ENCODE data around the gene DNM2. TPM values are rescaled to one million over a fixed set of nuclear protein-coding genes. Genes with fewer than 3 reads are reported as not detected.

Gene DNM2
- total and polyA plus RNA-seq, 8 donors, result 77.8 to 541 (median 277) TPM

DNA sequence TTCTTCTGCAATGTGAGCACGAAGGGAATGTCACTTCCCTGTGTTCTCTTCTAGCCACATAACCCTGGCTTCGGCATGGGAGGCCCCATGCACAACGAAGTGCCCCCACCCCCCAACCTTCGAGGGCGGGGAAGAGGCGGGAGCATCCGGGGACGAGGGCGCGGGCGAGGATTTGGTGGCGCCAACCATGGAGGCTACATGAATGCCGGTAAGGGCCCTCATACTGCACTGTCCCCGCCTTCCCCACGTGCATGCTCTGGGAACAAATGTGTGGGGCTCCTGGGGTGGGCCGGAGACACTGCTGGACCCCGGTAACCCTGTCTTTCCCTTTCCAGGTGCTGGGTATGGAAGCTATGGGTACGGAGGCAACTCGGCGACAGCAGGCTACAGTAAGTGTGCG, 34.3 kb upstream of the DNM2 start:
- H3K4me3 ChIP-seq, result no peak overlapping the region
- H3K9me3 ChIP-seq, result no peaks in the 10 kb centered on the region
- H3K4me1 ChIP-seq, result no peaks in the 10 kb centered on the region
- H3K36me3 ChIP-seq, result peaks cover 97 to 100% (median 99%) of the 10 kb centered on the region in 4 donors
- H3K27ac ChIP-seq, result no peak overlapping the region
- DNase-seq, result no peak
- TF ChIP-seq POLR2A (IDR thresholded peaks at IDR 0.05) (no peak), EP300 (IDR thresholded peaks at IDR 0.05) (no peak), POLR2AphosphoS5 (IDR thresholded peaks at IDR 0.05) (no peak)
- TF ChIP-seq, protein P1, sequence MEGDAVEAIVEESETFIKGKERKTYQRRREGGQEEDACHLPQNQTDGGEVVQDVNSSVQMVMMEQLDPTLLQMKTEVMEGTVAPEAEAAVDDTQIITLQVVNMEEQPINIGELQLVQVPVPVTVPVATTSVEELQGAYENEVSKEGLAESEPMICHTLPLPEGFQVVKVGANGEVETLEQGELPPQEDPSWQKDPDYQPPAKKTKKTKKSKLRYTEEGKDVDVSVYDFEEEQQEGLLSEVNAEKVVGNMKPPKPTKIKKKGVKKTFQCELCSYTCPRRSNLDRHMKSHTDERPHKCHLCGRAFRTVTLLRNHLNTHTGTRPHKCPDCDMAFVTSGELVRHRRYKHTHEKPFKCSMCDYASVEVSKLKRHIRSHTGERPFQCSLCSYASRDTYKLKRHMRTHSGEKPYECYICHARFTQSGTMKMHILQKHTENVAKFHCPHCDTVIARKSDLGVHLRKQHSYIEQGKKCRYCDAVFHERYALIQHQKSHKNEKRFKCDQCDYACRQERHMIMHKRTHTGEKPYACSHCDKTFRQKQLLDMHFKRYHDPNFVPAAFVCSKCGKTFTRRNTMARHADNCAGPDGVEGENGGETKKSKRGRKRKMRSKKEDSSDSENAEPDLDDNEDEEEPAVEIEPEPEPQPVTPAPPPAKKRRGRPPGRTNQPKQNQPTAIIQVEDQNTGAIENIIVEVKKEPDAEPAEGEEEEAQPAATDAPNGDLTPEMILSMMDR (IDR thresholded peaks at IDR 0.05), result no peak
- H3K27me3 ChIP-seq, result no peaks in the 10 kb centered on the region
- intact Hi-C loops (cut with DNase I; ENCODE audit: low total_unique reads), result no loop called here
- WGBS, 5 donors, result 84 to 91% (median 88%) methylated on average over 21 of the region's 21 CpGs

DNA sequence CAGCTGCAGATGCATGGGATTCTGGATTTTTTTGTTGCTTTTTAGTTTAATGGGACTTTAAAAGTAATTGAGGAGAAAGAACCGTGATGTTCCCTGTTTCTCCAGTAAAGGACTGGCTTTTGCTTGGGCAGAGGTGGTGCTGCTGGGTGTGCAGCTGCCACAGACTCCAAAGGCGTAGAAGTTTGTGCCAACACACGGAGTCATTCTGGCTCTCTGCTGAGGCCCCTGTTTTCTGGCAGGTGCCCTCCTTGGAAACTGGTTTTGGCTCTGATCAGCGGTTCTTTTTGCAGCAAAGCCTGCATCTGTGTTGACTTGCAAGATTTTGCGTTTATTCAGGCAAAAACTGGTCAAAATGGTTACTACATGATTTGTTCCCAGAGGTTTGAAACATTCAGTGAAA, 32.7 kb upstream of the DNM2 start:
- TF ChIP-seq POLR2AphosphoS5 (IDR thresholded peaks at IDR 0.05) (no peak), POLR2A (IDR thresholded peaks at IDR 0.05) (no peak), EP300 (IDR thresholded peaks at IDR 0.05) (no peak)
- TF ChIP-seq, protein P1 (IDR thresholded peaks at IDR 0.05), result no peak

DNA sequence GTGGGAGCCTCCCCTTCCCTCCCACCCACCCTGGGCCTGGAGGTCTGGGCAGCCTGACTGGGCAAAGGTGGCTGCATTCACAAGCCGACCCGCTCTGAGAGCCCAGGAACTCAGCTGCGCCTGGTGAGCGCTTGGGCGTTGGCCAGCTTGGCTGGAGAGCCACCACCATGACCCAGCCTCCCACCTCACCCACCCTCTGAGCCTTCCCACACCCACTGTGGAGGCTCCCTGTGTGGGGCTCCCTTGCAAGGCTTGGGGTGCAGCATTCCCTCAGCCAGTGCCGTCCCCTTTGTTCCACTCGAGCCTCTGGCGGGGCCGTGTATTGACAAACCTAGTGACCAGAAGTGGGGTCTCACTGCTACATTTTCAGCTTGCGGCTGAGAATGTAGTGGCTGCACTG, 31.7 kb upstream of the DNM2 start:
- no peaks in the 10 kb centered on the region for H3K9me3 ChIP-seq
- peaks cover 0 to 7% (median 0%) of the 10 kb centered on the region in 4 donors for H3K4me1 ChIP-seq
- no peak for DNase-seq
- 84 to 96% (median 87%) methylated on average over 3 to 10 of the region's 10 CpGs for WGBS, 5 donors
- no peak overlapping the region for H3K4me3 ChIP-seq
- intact Hi-C loops (cut with DNase I; ENCODE audit: low total_unique reads), result no loop called here
- no peak for TF ChIP-seq EP300 (IDR thresholded peaks at IDR 0.05)
- no peak for TF ChIP-seq POLR2AphosphoS5 (IDR thresholded peaks at IDR 0.05)
- TF ChIP-seq POLR2A (IDR thresholded peaks at IDR 0.05), result no peak
- TF ChIP-seq, protein P1 (IDR thresholded peaks at IDR 0.05), result no peak
- H3K36me3 ChIP-seq, result peaks cover 90 to 100% (median 99%) of the 10 kb centered on the region in 4 donors
- H3K27me3 ChIP-seq, result no peaks in the 10 kb centered on the region
- H3K27ac ChIP-seq, result no peak overlapping the region

More for the DNA sequence above, 32.7 kb upstream of the DNM2 start:
- Histone ChIP-seq H3K36me3 (peaks cover 97 to 100% (median 99%) of the 10 kb centered on the region in 4 donors), H3K4me3 (no peak overlapping the region), H3K27me3 (no peaks in the 10 kb centered on the region), H3K27ac (no peak overlapping the region), H3K9me3 (no peaks in the 10 kb centered on the region), H3K4me1 (peaks cover 0 to 1% (median 0%) of the 10 kb centered on the region in 4 donors)
- intact Hi-C loops (cut with DNase I; ENCODE audit: low total_unique reads), result no loop called here
- DNase-seq, result no peak
- 66 to 75% (median 73%) methylated on average over 5 of the region's 5 CpGs for WGBS, 5 donors

DNA sequence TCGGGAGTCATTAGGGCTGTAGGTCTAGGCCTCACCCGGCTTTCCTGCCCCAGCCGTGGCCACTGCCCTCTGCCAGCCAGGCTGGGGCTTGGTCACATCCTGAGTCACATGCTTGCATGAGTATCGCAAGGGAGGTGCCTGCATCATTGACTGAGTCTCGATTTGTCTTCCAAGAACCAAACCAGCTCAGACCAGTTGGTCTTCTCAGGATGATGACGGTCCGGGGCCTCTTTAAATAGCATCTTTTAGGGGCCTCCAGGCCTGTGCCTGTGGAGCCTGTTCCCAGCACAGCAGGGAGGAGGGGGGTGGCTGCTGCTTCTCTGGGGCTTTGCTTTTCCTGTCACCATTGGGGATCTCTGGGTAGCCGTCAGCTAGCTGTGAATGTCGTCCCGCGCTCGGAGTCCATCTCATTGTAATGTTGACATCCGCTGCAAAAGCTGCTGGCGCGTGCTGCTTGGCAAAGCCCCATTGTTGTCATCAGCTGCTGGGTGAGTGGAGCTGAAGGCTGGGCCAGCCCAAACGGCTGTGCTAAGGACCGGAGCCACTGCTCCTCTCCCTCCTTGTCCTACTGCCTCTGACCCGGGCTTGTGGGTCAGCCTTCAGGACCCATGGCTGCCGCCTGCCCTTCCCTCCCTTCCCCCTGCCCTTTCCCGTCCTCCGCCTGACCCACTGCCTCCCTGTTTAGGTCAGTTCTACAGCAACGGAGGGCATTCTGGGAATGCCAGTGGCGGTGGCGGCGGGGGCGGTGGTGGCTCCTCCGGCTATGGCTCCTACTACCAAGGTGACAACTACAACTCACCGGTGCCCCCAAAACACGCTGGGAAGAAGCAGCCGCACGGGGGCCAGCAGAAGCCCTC, 31.0 kb upstream of the DNM2 start:
- Histone ChIP-seq H3K9me3 (no peaks in the 10 kb centered on the region), H3K27ac (no peak overlapping the region), H3K4me3 (no peak overlapping the region), H3K36me3 (peaks cover 88 to 100% (median 99%) of the 10 kb centered on the region in 4 donors), H3K4me1 (peaks cover 0 to 7% (median 0%) of the 10 kb centered on the region in 4 donors), H3K27me3 (no peaks in the 10 kb centered on the region)
- TF ChIP-seq, protein P1 (IDR thresholded peaks at IDR 0.05), result no peak
- TF ChIP-seq EP300 (IDR thresholded peaks at IDR 0.05) (no peak), POLR2AphosphoS5 (IDR thresholded peaks at IDR 0.05) (no peak), POLR2A (IDR thresholded peaks at IDR 0.05) (no peak)
- WGBS, 5 donors, result 77 to 83% (median 80%) methylated on average over 22 to 31 of the region's 31 CpGs
- intact Hi-C loops (cut with DNase I; ENCODE audit: low total_unique reads), result no loop called here
- DNase-seq, result no peak
